KMS-11 (cell line): ENCODE data around the gene SOX1.

Experiments used
- H2AFZ ChIP-seq: fragments of 200-600 bp; sonication (generic); 2 replicates; pipeline ENCODE4 v1.6.1; 2016; ENCODE audit warnings: antibody characterized with exemption, mixed run types, low read depth
- H3K27ac ChIP-seq: fragments of 200-600 bp; sonication (generic); 2 replicates; pipeline ENCODE4 v1.6.1; 2016; ENCODE audit warnings: mild to moderate bottlenecking, mixed run types
- H3K27me3 ChIP-seq: fragments of 200-600 bp; sonication (generic); 2 replicates; pipeline ENCODE4 v1.6.1; 2017; ENCODE audit warnings: mild to moderate bottlenecking, low read depth, mixed run types, moderate library complexity; ENCODE audit not compliant: insufficient read depth
- H3K36me3 ChIP-seq: fragments of 200-600 bp; sonication (generic); 2 replicates; pipeline ENCODE4 v1.6.1; 2017; ENCODE audit warnings: mild to moderate bottlenecking, mixed run types; ENCODE audit not compliant: insufficient read depth
- H3K4me1 ChIP-seq: fragments of 200-600 bp; sonication (generic); 2 replicates; pipeline ENCODE4 v1.6.1; 2016; ENCODE audit warnings: mild to moderate bottlenecking, low read depth, mixed run types; ENCODE audit not compliant: poor library complexity, severe bottlenecking
- H3K4me2 ChIP-seq: fragments of 200-600 bp; sonication (generic); 2 replicates; pipeline ENCODE4 v1.7.0; 2016; ENCODE audit warnings: mild to moderate bottlenecking, mixed run types
- H3K4me3 ChIP-seq: fragments of 200-600 bp; sonication (generic); IDR thresholded peaks from 2 replicates; pipeline ENCODE4 v1.6.1; 2017; ENCODE audit warnings: low read depth, low read length, mixed read lengths; ENCODE audit not compliant: insufficient read depth
- H3K79me2 ChIP-seq: fragments of 200-600 bp; sonication (generic); 2 replicates; pipeline ENCODE4 v1.6.1; 2016; ENCODE audit warnings: low read depth, mixed run types; ENCODE audit not compliant: insufficient read depth
- H3K9ac ChIP-seq: fragments of 200-600 bp; sonication (generic); 2 replicates; pipeline ENCODE4 v1.6.1; 2016; ENCODE audit warnings: mild to moderate bottlenecking, mixed run types
- H4K20me1 ChIP-seq: fragments of 200-600 bp; sonication (generic); 2 replicates; pipeline ENCODE4 v1.6.1; 2016; ENCODE audit warnings: mild to moderate bottlenecking, mixed run types; ENCODE audit not compliant: insufficient read depth
- TF ChIP-seq, protein P1 (sequence below): fragments of 200-600 bp; sonication (generic); conservative IDR thresholded peaks from 2 replicates; pipeline ENCODE4 v1.6.1; 2017; ENCODE audit warnings: low read depth, mild to moderate bottlenecking, antibody characterized with exemption, low read length, moderate library complexity, mixed read lengths

The SOX1 gene

DNA sequence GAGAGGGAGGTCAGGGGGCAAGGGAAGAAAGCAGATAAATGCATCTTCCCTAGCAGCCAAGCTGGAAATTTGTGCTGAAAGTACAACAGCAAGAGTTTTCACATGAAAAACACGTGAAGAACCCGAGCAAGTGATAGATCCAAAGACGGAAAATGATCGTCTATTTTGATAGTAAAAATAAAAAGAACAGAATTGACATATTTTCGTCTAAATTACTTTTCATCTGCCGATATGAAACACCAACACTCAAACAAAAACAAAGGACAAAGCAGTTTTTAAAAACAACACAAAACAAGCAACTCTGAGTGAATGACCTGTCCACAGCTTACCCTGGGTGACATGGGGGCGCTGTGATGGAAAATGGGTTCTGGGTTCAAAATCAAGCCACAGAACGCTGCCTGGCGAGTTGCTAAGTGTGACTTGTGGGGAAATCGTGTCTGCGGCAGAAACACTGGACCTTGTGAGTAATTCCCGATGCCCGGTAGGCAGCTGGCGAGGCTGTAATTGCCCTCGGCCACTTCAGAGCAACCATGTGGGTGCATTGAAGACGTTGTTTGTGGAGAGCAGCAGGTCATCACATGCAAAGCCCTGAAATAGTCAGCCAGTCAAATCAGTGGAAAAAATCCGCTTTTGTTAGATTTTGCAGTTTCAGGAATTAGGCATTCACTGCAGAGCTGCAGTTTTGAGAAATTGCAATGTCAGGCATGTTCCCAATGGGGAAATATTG is 7.4 kb downstream of the SOX1 start:
- Histone ChIP-seq H2AFZ (no peak overlapping the region), H4K20me1 (no peaks in the 10 kb centered on the region), H3K27ac (no peak overlapping the region), H3K4me3 (no peak overlapping the region), H3K36me3 (no peaks in the 10 kb centered on the region), H3K27me3 (no peaks in the 10 kb centered on the region), H3K79me2 (no peaks in the 10 kb centered on the region), H3K9ac (no peak overlapping the region), H3K4me2 (no peak overlapping the region), H3K4me1 (no peaks in the 10 kb centered on the region)
- TF ChIP-seq, protein P1, sequence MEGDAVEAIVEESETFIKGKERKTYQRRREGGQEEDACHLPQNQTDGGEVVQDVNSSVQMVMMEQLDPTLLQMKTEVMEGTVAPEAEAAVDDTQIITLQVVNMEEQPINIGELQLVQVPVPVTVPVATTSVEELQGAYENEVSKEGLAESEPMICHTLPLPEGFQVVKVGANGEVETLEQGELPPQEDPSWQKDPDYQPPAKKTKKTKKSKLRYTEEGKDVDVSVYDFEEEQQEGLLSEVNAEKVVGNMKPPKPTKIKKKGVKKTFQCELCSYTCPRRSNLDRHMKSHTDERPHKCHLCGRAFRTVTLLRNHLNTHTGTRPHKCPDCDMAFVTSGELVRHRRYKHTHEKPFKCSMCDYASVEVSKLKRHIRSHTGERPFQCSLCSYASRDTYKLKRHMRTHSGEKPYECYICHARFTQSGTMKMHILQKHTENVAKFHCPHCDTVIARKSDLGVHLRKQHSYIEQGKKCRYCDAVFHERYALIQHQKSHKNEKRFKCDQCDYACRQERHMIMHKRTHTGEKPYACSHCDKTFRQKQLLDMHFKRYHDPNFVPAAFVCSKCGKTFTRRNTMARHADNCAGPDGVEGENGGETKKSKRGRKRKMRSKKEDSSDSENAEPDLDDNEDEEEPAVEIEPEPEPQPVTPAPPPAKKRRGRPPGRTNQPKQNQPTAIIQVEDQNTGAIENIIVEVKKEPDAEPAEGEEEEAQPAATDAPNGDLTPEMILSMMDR, result no peak

DNA sequence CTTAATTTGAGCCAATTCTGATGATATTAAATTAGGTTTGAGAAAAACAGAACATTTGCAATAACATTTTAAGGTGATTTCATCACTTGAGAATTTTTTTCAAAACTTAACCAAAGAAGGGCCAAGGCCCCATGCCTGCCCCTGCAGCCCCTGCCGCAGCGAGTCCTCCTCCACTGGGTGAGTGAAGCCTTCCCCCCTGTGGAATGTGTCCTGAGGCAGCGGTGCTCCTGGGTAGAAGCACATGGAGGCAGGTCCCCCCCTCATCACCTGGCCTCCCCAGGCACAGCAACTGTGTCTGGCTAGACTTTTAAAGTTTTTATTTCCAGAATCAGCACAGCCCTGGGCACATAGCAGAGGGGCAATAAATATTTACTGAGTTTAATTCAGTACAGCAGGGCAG is 10.8 kb downstream of the SOX1 start:
- no peak overlapping the region for H3K4me2 ChIP-seq
- H3K4me1 ChIP-seq, result no peaks in the 10 kb centered on the region
- H3K79me2 ChIP-seq, result no peaks in the 10 kb centered on the region
- no peak overlapping the region for H3K4me3 ChIP-seq
- no peaks in the 10 kb centered on the region for H3K27me3 ChIP-seq
- H3K36me3 ChIP-seq, result no peaks in the 10 kb centered on the region
- H3K27ac ChIP-seq, result no peak overlapping the region
- no peak overlapping the region for H3K9ac ChIP-seq
- H2AFZ ChIP-seq, result no peak overlapping the region
- H4K20me1 ChIP-seq, result no peaks in the 10 kb centered on the region
- TF ChIP-seq, protein P1, result no peak

DNA sequence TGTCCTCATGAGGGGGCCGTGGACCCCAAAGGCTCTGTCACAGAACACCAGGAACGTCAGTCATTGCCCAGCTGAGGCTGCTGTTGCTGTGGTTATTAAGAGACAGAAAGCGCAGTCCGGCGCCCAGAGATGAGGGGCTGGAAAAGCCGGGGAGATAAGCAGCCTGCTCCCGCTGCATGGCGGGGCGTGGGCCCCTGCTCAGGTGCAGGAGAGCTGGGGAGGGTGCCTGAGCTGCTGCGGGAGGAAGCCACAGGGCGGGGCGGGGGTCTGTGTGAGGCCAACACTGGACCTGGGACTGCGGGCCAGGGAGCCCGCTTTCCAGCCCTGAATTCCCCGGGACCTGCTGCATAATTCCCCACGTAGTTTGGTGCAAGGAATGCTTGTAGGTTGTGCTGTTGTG is 11.3 kb downstream of the SOX1 start:
- no peak overlapping the region for H3K9ac ChIP-seq
- no peaks in the 10 kb centered on the region for H3K79me2 ChIP-seq
- no peak overlapping the region for H3K4me3 ChIP-seq
- no peak overlapping the region for H3K4me2 ChIP-seq
- H3K4me1 ChIP-seq, result no peaks in the 10 kb centered on the region
- no peaks in the 10 kb centered on the region for H4K20me1 ChIP-seq
- TF ChIP-seq, protein P1, result no peak
- no peaks in the 10 kb centered on the region for H3K36me3 ChIP-seq
- H3K27me3 ChIP-seq, result no peaks in the 10 kb centered on the region
- H2AFZ ChIP-seq, result no peak overlapping the region
- no peak overlapping the region for H3K27ac ChIP-seq

DNA sequence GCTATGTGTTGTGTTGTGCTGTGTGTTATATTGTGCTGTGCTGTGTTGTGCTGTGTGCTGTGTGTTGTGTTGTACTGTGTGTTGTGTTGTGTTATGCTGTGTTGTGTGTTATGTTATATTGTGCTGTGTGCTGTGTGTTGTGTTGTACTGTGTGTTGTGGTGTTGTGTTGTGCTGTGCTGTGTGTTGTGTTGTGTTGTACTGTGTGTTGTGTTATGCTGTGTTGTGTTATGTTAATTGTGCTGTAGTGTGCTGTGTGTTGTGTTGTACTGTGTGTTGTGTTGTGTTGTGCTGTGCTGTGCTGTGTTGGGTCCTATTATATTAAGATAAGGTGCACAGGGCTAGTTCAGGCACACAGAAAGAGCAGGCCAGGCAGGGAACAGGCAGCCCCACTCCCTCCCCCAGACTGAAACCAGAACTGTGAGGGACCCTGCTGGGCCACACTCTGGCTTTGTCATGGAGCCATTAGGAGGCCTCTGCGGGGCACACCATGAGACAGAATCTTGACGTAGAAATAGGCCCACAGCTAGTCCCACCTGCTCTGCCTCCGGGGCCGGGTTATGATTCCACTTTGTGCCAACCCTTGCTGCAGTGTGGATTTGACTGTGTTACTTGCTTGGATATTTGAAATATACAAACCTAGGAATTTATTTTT is 12.1 kb downstream of the SOX1 start:
- no peak overlapping the region for H3K4me3 ChIP-seq
- H3K4me1 ChIP-seq, result no peaks in the 10 kb centered on the region
- H3K4me2 ChIP-seq, result no peak overlapping the region
- TF ChIP-seq, protein P1, result no peak
- H3K27ac ChIP-seq, result no peak overlapping the region
- no peak overlapping the region for H2AFZ ChIP-seq
- no peaks in the 10 kb centered on the region for H3K27me3 ChIP-seq
- no peaks in the 10 kb centered on the region for H3K36me3 ChIP-seq
- no peak overlapping the region for H3K9ac ChIP-seq
- H3K79me2 ChIP-seq, result no peaks in the 10 kb centered on the region
- H4K20me1 ChIP-seq, result no peaks in the 10 kb centered on the region
